ENCODE measurements around the gene POP5. TPM values are rescaled to one million over a fixed set of nuclear protein-coding genes. Genes with fewer than 3 reads are reported as not detected.

Gene POP5
- total and polyA plus RNA-seq, 2 experiments from 2014 or later, result 52.4 to 140 TPM

DNA sequence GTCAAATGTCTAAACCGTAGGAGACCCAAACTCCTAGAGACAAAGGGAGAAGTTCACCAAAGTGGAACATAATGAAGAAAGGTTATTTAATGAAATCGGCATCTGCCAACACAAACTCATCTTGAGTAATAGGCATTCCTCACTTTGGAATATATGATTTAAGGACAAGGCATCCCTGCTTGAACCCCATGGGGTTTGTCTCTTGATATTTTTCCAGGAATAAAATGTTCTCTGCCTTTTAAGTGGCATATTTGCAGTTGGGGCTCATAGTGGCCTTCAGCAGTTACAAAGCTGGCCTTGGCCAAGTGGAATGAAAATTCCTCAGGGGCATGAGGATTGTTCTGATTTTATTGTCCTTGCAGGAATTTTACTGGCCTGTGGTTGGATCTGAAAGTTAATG, 7.1 kb downstream of the POP5 start:
- no peaks in the 10 kb centered on the region for H3K4me1 ChIP-seq (ENCODE audit: insufficient read depth)
- DNase-seq (ENCODE audit: low spot score) (no peak), ATAC-seq (no peak)
- H3K79me2 ChIP-seq (replicated peaks; ENCODE audit: insufficient read depth), result no peaks in the 10 kb centered on the region; the same call in 1 of the 2 replicates
- peaks cover 17% of the 10 kb centered on the region for H4K20me1 ChIP-seq (replicated peaks; ENCODE audit: insufficient read depth)
- no peak overlapping the region for H3K27ac ChIP-seq (ENCODE audit: low read depth)
- H2AFZ ChIP-seq, result no peak overlapping the region
- peaks cover 94% of the 10 kb centered on the region for H3K36me3 Mint-ChIP-seq (ENCODE audit: low read depth)
- H3K36me3 ChIP-seq (ENCODE audit: insufficient read depth), result peaks cover 73% of the 10 kb centered on the region
- peaks cover 1% of the 10 kb centered on the region for H3K27me3 Mint-ChIP-seq (ENCODE audit: insufficient read depth, low read depth, poor library complexity)
- H3K4me3 Mint-ChIP-seq, result no peak overlapping the region
- no peak overlapping the region for H3K4me2 ChIP-seq
- no peaks in the 10 kb centered on the region for H3K4me1 Mint-ChIP-seq
- TF ChIP-seq ZNF331 (CRISPR knock-in tag; IDR thresholded peaks at IDR 0.05; ENCODE audit: low read depth) (no peak), NANOG (IDR thresholded peaks at IDR 0.05; ENCODE audit: borderline replicate concordance) (no peak), ZNF114 (CRISPR knock-in tag; IDR thresholded peaks at IDR 0.05) (no peak), REST (IDR thresholded peaks at IDR 0.05; ENCODE audit: unreplicated experiment) (no peak), ETS1 (IDR thresholded peaks at IDR 0.05) (no peak), EZH2 (IDR thresholded peaks at IDR 0.05; ENCODE audit: low read depth, unreplicated experiment) (no peak), POLR2AphosphoS5 (IDR thresholded peaks at IDR 0.05; ENCODE audit: low read depth) (no peak), EZH2phosphoT487 (IDR thresholded peaks at IDR 0.05; ENCODE audit: unreplicated experiment) (no peak), JUNB (IDR thresholded peaks at IDR 0.05; ENCODE audit: unreplicated experiment) (no peak), STAT1 (IDR thresholded peaks at IDR 0.05; ENCODE audit: unreplicated experiment) (no peak), CREB1 (CRISPR knock-in tag; IDR thresholded peaks at IDR 0.05; ENCODE audit: low read depth) (no peak)
- TF ChIP-seq, protein P1, sequence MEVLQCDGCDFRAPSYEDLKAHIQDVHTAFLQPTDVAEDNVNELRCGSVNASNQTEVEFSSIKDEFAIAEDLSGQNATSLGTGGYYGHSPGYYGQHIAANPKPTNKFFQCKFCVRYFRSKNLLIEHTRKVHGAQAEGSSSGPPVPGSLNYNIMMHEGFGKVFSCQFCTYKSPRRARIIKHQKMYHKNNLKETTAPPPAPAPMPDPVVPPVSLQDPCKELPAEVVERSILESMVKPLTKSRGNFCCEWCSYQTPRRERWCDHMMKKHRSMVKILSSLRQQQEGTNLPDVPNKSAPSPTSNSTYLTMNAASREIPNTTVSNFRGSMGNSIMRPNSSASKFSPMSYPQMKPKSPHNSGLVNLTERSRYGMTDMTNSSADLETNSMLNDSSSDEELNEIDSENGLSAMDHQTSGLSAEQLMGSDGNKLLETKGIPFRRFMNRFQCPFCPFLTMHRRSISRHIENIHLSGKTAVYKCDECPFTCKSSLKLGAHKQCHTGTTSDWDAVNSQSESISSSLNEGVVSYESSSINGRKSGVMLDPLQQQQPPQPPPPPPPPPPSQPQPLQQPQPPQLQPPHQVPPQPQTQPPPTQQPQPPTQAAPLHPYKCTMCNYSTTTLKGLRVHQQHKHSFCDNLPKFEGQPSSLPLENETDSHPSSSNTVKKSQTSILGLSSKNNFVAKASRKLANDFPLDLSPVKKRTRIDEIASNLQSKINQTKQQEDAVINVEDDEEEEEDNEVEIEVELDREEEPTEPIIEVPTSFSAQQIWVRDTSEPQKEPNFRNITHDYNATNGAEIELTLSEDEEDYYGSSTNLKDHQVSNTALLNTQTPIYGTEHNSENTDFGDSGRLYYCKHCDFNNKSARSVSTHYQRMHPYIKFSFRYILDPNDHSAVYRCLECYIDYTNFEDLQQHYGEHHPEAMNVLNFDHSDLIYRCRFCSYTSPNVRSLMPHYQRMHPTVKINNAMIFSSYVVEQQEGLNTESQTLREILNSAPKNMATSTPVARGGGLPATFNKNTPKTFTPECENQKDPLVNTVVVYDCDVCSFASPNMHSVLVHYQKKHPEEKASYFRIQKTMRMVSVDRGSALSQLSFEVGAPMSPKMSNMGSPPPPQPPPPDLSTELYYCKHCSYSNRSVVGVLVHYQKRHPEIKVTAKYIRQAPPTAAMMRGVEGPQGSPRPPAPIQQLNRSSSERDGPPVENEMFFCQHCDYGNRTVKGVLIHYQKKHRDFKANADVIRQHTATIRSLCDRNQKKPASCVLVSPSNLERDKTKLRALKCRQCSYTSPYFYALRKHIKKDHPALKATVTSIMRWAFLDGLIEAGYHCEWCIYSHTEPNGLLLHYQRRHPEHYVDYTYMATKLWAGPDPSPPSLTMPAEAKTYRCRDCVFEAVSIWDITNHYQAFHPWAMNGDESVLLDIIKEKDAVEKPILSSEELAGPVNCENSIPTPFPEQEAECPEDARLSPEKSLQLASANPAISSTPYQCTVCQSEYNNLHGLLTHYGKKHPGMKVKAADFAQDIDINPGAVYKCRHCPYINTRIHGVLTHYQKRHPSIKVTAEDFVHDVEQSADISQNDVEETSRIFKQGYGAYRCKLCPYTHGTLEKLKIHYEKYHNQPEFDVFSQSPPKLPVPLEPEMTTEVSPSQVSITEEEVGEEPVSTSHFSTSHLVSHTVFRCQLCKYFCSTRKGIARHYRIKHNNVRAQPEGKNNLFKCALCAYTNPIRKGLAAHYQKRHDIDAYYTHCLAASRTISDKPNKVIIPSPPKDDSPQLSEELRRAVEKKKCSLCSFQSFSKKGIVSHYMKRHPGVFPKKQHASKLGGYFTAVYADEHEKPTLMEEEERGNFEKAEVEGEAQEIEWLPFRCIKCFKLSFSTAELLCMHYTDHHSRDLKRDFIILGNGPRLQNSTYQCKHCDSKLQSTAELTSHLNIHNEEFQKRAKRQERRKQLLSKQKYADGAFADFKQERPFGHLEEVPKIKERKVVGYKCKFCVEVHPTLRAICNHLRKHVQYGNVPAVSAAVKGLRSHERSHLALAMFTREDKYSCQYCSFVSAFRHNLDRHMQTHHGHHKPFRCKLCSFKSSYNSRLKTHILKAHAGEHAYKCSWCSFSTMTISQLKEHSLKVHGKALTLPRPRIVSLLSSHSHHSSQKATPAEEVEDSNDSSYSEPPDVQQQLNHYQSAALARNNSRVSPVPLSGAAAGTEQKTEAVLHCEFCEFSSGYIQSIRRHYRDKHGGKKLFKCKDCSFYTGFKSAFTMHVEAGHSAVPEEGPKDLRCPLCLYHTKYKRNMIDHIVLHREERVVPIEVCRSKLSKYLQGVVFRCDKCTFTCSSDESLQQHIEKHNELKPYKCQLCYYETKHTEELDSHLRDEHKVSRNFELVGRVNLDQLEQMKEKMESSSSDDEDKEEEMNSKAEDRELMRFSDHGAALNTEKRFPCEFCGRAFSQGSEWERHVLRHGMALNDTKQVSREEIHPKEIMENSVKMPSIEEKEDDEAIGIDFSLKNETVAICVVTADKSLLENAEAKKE (CRISPR knock-in tag; IDR thresholded peaks at IDR 0.05), result no peak
- TF ChIP-seq, protein P2, sequence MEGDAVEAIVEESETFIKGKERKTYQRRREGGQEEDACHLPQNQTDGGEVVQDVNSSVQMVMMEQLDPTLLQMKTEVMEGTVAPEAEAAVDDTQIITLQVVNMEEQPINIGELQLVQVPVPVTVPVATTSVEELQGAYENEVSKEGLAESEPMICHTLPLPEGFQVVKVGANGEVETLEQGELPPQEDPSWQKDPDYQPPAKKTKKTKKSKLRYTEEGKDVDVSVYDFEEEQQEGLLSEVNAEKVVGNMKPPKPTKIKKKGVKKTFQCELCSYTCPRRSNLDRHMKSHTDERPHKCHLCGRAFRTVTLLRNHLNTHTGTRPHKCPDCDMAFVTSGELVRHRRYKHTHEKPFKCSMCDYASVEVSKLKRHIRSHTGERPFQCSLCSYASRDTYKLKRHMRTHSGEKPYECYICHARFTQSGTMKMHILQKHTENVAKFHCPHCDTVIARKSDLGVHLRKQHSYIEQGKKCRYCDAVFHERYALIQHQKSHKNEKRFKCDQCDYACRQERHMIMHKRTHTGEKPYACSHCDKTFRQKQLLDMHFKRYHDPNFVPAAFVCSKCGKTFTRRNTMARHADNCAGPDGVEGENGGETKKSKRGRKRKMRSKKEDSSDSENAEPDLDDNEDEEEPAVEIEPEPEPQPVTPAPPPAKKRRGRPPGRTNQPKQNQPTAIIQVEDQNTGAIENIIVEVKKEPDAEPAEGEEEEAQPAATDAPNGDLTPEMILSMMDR (conservative IDR thresholded peaks at IDR 0.05; ENCODE audit: low read depth in 2 of 2), result no peak
- peaks cover 28% of the 10 kb centered on the region for H3F3A ChIP-seq (replicated peaks; ENCODE audit: low read depth)
- H3K9me3 Mint-ChIP-seq, result no peaks in the 10 kb centered on the region
- no peaks in the 10 kb centered on the region for H3K9me2 ChIP-seq (ENCODE audit: insufficient read depth)
- no peaks in the 10 kb centered on the region for H3K27me3 ChIP-seq (ENCODE audit: insufficient read depth)
- H3K27ac Mint-ChIP-seq, result no peak overlapping the region
- H3K4me3 ChIP-seq, result no peak overlapping the region
